ENCODE results near the gene MS4A5. TPM values are rescaled to one million over a fixed set of nuclear protein-coding genes. Genes with fewer than 3 reads are reported as not detected.

MS4A5 gene, protein sequence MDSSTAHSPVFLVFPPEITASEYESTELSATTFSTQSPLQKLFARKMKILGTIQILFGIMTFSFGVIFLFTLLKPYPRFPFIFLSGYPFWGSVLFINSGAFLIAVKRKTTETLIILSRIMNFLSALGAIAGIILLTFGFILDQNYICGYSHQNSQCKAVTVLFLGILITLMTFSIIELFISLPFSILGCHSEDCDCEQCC
- total RNA-seq: not detected in 2 replicates
- polyA plus RNA-seq: not detected in 2 replicates

DNA sequence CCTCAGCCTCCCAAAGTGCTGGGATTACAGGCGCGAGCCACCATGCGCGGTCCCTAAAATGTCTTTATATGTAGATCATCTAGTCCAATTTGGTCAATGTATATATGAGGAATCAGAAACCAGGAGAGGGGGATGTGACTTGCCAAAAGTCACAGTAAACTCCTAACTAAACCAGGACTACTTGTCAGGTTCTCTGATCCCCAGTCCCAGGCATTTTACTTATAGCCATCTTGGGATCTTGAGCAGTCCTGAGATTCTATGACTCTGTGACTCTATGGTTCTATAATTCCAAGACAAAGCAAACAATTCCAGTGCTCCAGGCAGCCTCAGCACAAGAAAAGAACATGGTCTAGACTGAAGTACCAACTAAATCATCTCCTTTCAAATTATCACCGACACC, at the start of gene MS4A5:
Gene MS4A5 (plus strand): TSS at position 301 of the 400 bp plus-strand sequence. CDS start 103 bp downstream, outside the sequence.
- H3K4me1 ChIP-seq (ENCODE audit: insufficient read depth): no peaks in the 10 kb centered on the region
- no peaks in the 10 kb centered on the region for H3K9me3 ChIP-seq (ENCODE audit: low read depth)
- WGBS (ENCODE audit: low lambda C conversion rate, missing lambda C conversion rate): 99% methylated on average over 5 of the region's 5 CpGs
- H3K9me2 ChIP-seq (replicated peaks; ENCODE audit: insufficient read depth): no peaks in the 10 kb centered on the region
- no peak within 1 kb of the TSS for H2AFZ ChIP-seq
- DNase-seq (ENCODE audit: low spot score): no peak
- H4K20me1 ChIP-seq (ENCODE audit: insufficient read depth, poor library complexity, severe bottlenecking): no peaks in the 10 kb centered on the region
- H3K27me3 ChIP-seq: no peaks in the 10 kb centered on the region
- H3K79me2 ChIP-seq: no peaks in the 10 kb centered on the region
- TF ChIP-seq, protein P1, sequence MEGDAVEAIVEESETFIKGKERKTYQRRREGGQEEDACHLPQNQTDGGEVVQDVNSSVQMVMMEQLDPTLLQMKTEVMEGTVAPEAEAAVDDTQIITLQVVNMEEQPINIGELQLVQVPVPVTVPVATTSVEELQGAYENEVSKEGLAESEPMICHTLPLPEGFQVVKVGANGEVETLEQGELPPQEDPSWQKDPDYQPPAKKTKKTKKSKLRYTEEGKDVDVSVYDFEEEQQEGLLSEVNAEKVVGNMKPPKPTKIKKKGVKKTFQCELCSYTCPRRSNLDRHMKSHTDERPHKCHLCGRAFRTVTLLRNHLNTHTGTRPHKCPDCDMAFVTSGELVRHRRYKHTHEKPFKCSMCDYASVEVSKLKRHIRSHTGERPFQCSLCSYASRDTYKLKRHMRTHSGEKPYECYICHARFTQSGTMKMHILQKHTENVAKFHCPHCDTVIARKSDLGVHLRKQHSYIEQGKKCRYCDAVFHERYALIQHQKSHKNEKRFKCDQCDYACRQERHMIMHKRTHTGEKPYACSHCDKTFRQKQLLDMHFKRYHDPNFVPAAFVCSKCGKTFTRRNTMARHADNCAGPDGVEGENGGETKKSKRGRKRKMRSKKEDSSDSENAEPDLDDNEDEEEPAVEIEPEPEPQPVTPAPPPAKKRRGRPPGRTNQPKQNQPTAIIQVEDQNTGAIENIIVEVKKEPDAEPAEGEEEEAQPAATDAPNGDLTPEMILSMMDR (IDR thresholded peaks at IDR 0.05; ENCODE audit: poor library complexity): no peak
- TF ChIP-seq EZH2 (IDR thresholded peaks at IDR 0.05; ENCODE audit: borderline replicate concordance) (no peak), EZH2phosphoT487 (IDR thresholded peaks at IDR 0.05; ENCODE audit: low read depth, severe bottlenecking, unreplicated experiment) (no peak)
- no peaks in the 10 kb centered on the region for H3K36me3 ChIP-seq (replicated peaks; ENCODE audit: insufficient read depth, low read depth)
- no peak within 1 kb of the TSS for H3K27ac ChIP-seq
- no peak within 1 kb of the TSS for H3K4me2 ChIP-seq
- H3K4me3 ChIP-seq: no peak within 1 kb of the TSS

DNA sequence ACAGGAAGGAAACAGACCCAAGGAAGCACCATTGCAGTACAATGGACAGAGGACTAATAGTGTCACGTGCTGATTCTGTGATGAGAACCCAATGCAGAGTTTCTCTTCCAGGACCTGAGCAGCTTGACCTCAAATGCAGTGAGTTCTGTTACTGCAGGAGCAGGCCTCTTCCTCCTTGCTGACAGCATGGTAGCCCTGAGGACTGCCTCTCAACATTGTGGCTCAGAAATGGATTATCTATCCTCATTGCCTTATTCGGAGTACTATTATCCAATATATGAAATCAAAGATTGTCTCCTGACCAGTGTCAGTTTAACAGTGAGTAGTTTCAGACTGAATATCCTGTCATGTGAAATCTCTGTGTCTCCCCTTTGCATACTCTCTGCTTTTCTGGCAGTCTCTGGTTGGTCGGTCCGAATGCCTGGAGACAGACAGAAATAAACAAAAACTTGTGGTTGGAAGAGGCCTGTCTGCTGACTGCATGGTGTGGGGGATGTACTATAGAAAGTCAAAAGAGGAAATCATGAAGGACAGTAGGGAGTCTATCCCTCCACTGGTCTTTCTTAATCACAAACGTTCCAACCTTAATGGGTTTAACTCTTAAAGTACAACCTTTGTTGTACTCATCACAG, 40.0 kb upstream of the MS4A5 start:
- Histone ChIP-seq H3K27ac (no peak overlapping the region), H4K20me1 (ENCODE audit: insufficient read depth, poor library complexity, severe bottlenecking) (no peaks in the 10 kb centered on the region), H3K4me2 (no peak overlapping the region), H3K9me3 (ENCODE audit: low read depth) (no peaks in the 10 kb centered on the region), H3K4me3 (no peak overlapping the region), H3K36me3 (replicated peaks; ENCODE audit: insufficient read depth, low read depth) (no peaks in the 10 kb centered on the region), H3K27me3 (no peaks in the 10 kb centered on the region), H3K4me1 (ENCODE audit: insufficient read depth) (no peaks in the 10 kb centered on the region), H2AFZ (no peak overlapping the region), H3K9me2 (replicated peaks; ENCODE audit: insufficient read depth) (no peaks in the 10 kb centered on the region), H3K79me2 (no peaks in the 10 kb centered on the region)
- no peak for DNase-seq (ENCODE audit: low spot score)
- WGBS (ENCODE audit: low lambda C conversion rate, missing lambda C conversion rate): 57% methylated on average over 5 of the region's 5 CpGs
- TF ChIP-seq, protein P1 (IDR thresholded peaks at IDR 0.05; ENCODE audit: poor library complexity): no peak
- no peak for TF ChIP-seq EZH2phosphoT487 (IDR thresholded peaks at IDR 0.05; ENCODE audit: low read depth, severe bottlenecking, unreplicated experiment)
- no peak for TF ChIP-seq EZH2 (IDR thresholded peaks at IDR 0.05; ENCODE audit: borderline replicate concordance)

DNA sequence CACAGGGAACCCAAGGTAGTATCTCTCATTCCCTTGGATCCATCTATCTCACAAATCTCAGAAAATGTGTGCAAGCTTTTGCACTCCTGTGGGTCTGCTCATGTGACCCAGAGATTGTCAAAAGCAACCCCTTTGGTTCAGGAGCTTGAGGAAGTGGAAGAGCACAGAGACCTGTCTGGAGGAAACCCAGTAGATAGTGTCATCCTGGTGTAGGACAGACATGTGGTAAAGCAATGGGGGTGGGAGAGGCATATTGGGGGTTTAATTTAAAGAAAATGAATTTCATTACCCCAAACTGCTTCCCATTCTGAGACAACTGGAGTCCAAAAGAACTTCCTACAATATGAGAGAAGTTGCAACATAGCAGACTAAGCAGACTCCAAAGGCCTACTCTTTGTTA, 39.0 kb upstream of the MS4A5 start:
- DNase-seq (ENCODE audit: low spot score): no peak
- Histone ChIP-seq H3K79me2 (no peaks in the 10 kb centered on the region), H4K20me1 (ENCODE audit: insufficient read depth, poor library complexity, severe bottlenecking) (no peaks in the 10 kb centered on the region), H3K27me3 (no peaks in the 10 kb centered on the region), H3K4me2 (no peak overlapping the region), H3K4me1 (ENCODE audit: insufficient read depth) (no peaks in the 10 kb centered on the region), H3K4me3 (no peak overlapping the region), H3K9me3 (ENCODE audit: low read depth) (no peaks in the 10 kb centered on the region), H3K27ac (no peak overlapping the region), H3K36me3 (replicated peaks; ENCODE audit: insufficient read depth, low read depth) (no peaks in the 10 kb centered on the region), H3K9me2 (replicated peaks; ENCODE audit: insufficient read depth) (no peaks in the 10 kb centered on the region), H2AFZ (no peak overlapping the region)
- TF ChIP-seq EZH2 (IDR thresholded peaks at IDR 0.05; ENCODE audit: borderline replicate concordance) (no peak), EZH2phosphoT487 (IDR thresholded peaks at IDR 0.05; ENCODE audit: low read depth, severe bottlenecking, unreplicated experiment) (no peak)
- TF ChIP-seq, protein P1 (IDR thresholded peaks at IDR 0.05; ENCODE audit: poor library complexity): no peak

Data from hepatocyte (in vitro differentiated cells).